Activated naive CD4-positive, alpha-beta T cell treated with anti-CD3 and anti-CD28 coated beads for 36 hours (primary cell): ENCODE data around the gene PCDH9. TPM values are rescaled to one million over a fixed set of nuclear protein-coding genes. Genes with fewer than 3 reads are reported as not detected.
"Not testable (repeated sequence)": the region's sequence is repeated elsewhere in the genome, so short reads cannot be mapped to it uniquely, and the experiment has no call there.

Experiments
- CTCF ChIA-PET: fragments of 350-600 bp; sonication (Branson Sonifier 250); formaldehyde crosslinking; loops from one replicate; lab custom pipeline; 2021; ENCODE audit warnings: antibody characterized with exemption; lab: Charles Lee
- DNase-seq: peaks from one replicate; pipeline ENCODE4 v3.0.0-alpha.2; 2020
- H3K27ac Mint-ChIP-seq: one replicate; pipeline ENCODE4 v1.8.0; 2021; ENCODE audit warnings: mild to moderate bottlenecking, mixed read lengths
- H3K27me3 Mint-ChIP-seq: one replicate; pipeline ENCODE4 v1.8.0; 2021; ENCODE audit warnings: low read depth, mixed read lengths
- H3K36me3 Mint-ChIP-seq: one replicate; pipeline ENCODE4 v1.8.0; 2021; ENCODE audit warnings: low read depth, mixed read lengths
- H3K4me1 Mint-ChIP-seq: one replicate; pipeline ENCODE4 v1.8.0; 2021; ENCODE audit warnings: low read depth, mixed read lengths
- H3K4me3 Mint-ChIP-seq: one replicate; pipeline ENCODE4 v1.8.0; 2021; ENCODE audit warnings: mild to moderate bottlenecking, moderate library complexity, mixed read lengths
- H3K9me3 Mint-ChIP-seq: one replicate; pipeline ENCODE4 v1.8.0; 2021; ENCODE audit warnings: mixed read lengths
- intact Hi-C: fragments of 100-400 bp; cut with micrococcal nuclease; formaldehyde crosslinking; loops from one replicate; pipeline ENCODE4 v1.15.1; 2023
- total RNA-seq, 2 experiments: library from RNA; stranded (reverse); gene quantifications; one replicate each; pipeline ENCODE4 v1.2.3, GENCODE V29; 2021

PCDH9 gene
- total RNA-seq, 2 experiments from 2014 or later, result 0.10 to 0.15 TPM

DNA sequence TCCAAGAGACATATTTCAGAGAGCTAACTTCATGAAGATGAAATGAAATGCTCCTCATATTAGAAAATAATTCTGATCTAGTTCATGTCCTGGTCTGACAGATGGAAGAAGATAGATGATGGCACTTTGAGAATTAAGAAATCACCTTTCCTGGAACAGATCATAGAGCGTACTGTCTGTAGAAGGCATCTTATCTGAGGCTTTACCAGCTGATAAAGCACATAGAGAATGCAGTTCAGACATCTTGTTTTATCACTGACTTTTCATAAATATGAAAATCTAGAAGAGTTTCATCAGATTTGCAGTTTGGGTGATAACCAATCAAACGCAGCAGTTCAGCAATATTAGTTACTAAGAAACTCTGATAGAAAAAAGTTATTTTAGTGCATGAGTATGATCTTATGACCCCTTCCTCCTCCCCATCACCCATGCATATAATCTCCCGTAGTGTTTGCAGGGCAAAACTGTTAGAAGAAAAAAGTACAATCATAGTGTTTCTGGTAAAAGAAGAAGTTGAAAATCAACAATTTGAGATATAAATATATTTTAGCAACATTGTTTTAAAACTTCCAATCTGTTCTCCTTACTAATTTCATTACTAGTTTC lies 585.2 kb downstream of the PCDH9 start:
- CTCF ChIA-PET, result no interaction called here

GRCh38 chr13:66640231-66640630 lies 589.9 kb downstream of the PCDH9 start:
- no peak overlapping the region for H3K27ac Mint-ChIP-seq
- CTCF ChIA-PET, result no interaction called here
- DNase-seq, result no peak
- H3K36me3 Mint-ChIP-seq, result no peaks in the 10 kb centered on the region
- no peak overlapping the region for H3K4me3 Mint-ChIP-seq
- no peaks in the 10 kb centered on the region for H3K9me3 Mint-ChIP-seq
- no peaks in the 10 kb centered on the region for H3K4me1 Mint-ChIP-seq
- no peaks in the 10 kb centered on the region for H3K27me3 Mint-ChIP-seq
- intact Hi-C loops, result no loop called here

More for the DNA sequence above, 585.2 kb downstream of the PCDH9 start:
- Mint-ChIP-seq H3K4me1 (no peaks in the 10 kb centered on the region), H3K36me3 (no peaks in the 10 kb centered on the region), H3K4me3 (no peak overlapping the region), H3K27ac (no peak overlapping the region), H3K27me3 (peaks cover 3% of the 10 kb centered on the region), H3K9me3 (peaks cover 2% of the 10 kb centered on the region)
- DNase-seq, result no peak
- intact Hi-C loops, result no loop called here

DNA sequence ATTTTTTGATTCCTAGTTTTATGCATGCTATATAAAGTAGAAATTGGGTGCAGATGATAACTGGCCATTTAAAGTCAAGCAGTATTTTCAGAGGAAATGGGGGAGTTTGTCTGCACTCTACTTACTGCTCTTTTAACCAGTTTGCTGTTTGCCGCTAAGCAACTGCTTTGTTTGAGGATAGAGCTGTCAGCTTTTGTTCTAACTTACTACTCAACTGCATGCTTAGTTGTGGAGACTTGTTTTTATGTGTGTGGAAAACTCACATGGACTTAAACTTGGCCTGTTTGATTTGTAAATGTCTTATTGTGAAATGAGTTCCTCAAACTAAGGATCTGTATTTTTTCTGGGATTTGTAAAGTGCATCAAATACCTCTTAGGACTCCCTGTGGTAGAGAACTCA lies 591.1 kb downstream of the PCDH9 start:
- no peak for DNase-seq
- CTCF ChIA-PET, result no interaction called here
- Mint-ChIP-seq H3K4me1 (no peaks in the 10 kb centered on the region), H3K27me3 (no peaks in the 10 kb centered on the region), H3K9me3 (no peaks in the 10 kb centered on the region), H3K4me3 (no peak overlapping the region), H3K27ac (no peak overlapping the region), H3K36me3 (no peaks in the 10 kb centered on the region)
- intact Hi-C loops, result no loop called here

DNA sequence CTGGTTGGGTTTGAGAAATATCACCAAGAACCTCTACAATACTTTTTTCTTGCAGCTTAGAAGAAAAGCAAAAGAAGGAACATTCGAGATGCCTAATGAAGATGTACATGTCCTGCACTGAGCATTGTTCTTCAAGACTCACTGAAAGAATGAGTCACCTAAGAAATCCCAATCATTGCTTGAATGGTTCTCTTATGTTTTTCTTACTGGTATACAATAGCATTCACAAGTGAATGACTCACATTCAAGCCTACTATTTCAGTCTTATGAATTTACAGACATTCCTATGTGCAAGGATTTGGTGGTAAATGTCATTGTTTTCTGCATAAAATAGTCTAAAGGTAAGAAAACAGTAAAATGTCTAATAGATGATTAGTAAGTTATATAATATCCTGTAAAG lies 594.6 kb downstream of the PCDH9 start:
- Mint-ChIP-seq H3K4me1 (no peaks in the 10 kb centered on the region), H3K9me3 (no peaks in the 10 kb centered on the region), H3K4me3 (no peak overlapping the region), H3K36me3 (no peaks in the 10 kb centered on the region), H3K27me3 (no peaks in the 10 kb centered on the region), H3K27ac (no peak overlapping the region)
- DNase-seq, result no peak
- CTCF ChIA-PET, result no interaction called here
- intact Hi-C loops, result no loop called here

DNA sequence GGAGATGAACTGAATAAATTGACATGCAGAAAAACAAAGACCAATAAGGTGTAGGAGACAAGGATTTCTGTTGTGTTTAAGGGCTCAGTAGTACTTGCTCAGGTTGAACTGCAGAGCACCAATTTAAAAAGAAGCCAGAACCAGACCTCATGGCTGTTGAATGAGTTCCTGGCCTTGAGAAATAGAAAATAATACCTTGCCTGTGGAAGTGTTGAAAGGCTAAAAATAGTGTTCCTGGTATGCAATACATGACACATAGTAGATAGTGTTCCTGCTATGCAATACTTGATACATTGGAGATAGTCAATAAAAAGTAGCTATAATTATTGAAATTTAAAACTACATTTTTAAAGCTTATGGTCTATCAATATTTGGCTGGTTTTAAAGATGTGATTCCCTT lies 595.8 kb downstream of the PCDH9 start:
- Mint-ChIP-seq H3K27me3 (no peaks in the 10 kb centered on the region), H3K27ac (no peak overlapping the region), H3K4me1 (no peaks in the 10 kb centered on the region), H3K9me3 (no peaks in the 10 kb centered on the region), H3K36me3 (no peaks in the 10 kb centered on the region), H3K4me3 (no peak overlapping the region)
- intact Hi-C loops, result no loop called here
- DNase-seq, result no peak
- CTCF ChIA-PET, result no interaction called here

GRCh38 chr13:66627512-66627911 lies 602.6 kb downstream of the PCDH9 start:
- H3K4me3 Mint-ChIP-seq, result no peak overlapping the region
- intact Hi-C loops, result no loop called here

GRCh38 chr13:66624302-66624701 lies 605.8 kb downstream of the PCDH9 start:
- H3K27ac Mint-ChIP-seq, result no peak overlapping the region
- no peaks in the 10 kb centered on the region for H3K36me3 Mint-ChIP-seq
- H3K4me1 Mint-ChIP-seq, result no peaks in the 10 kb centered on the region
- no peaks in the 10 kb centered on the region for H3K27me3 Mint-ChIP-seq
- intact Hi-C loops, result no loop called here
- no peak for DNase-seq
- no peaks in the 10 kb centered on the region for H3K9me3 Mint-ChIP-seq
- CTCF ChIA-PET, result interaction anchor here (0.7 kb wide), 1 partner anchor 438 kb away, joined by 3 read pairs; no protein-coding TSS in a partner anchor
- H3K4me3 Mint-ChIP-seq, result no peak overlapping the region

More at GRCh38 chr13:66627512-66627911, 602.6 kb downstream of the PCDH9 start:
- no peaks in the 10 kb centered on the region for H3K4me1 Mint-ChIP-seq
- H3K27ac Mint-ChIP-seq, result no peak overlapping the region
- no peaks in the 10 kb centered on the region for H3K27me3 Mint-ChIP-seq
- CTCF ChIA-PET, result no interaction called here
- DNase-seq, result no peak
- no peaks in the 10 kb centered on the region for H3K9me3 Mint-ChIP-seq
- H3K36me3 Mint-ChIP-seq, result no peaks in the 10 kb centered on the region

GRCh38 chr13:66623129-66623820 lies 606.9 kb downstream of the PCDH9 start:
- CTCF ChIA-PET, result no interaction called here
- H3K27me3 Mint-ChIP-seq, result no peaks in the 10 kb centered on the region
- H3K4me3 Mint-ChIP-seq, result no peak overlapping the region
- H3K4me1 Mint-ChIP-seq, result no peaks in the 10 kb centered on the region
- H3K36me3 Mint-ChIP-seq, result no peaks in the 10 kb centered on the region
- intact Hi-C loops, result no loop called here
- H3K9me3 Mint-ChIP-seq, result no peaks in the 10 kb centered on the region
- no peak overlapping the region for H3K27ac Mint-ChIP-seq
- no peak for DNase-seq

GRCh38 chr13:66621906-66622447 lies 608.2 kb downstream of the PCDH9 start:
- H3K4me1 Mint-ChIP-seq, H3K9me3 Mint-ChIP-seq, CTCF ChIA-PET: not testable (repeated sequence)

DNA sequence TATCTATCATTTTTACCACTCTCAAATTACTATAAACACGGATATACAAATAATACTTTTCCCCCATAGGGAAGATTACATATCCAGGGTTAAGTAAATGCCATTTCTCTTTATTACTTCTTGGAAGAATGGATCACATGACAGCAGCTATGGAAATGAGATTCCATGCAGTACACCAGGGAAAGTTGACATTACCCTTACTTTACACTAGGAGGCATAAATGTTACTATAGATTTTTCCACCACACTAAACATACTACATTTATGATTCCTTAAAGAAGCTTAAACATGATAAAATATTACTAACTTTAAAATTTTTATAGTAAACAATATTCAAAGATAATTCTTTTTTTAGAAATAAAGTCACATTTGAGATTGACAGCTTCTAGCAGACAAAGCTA lies 611.4 kb downstream of the PCDH9 start:
- Mint-ChIP-seq H3K9me3 (peaks cover 5% of the 10 kb centered on the region), H3K4me3 (no peak overlapping the region), H3K27me3 (no peaks in the 10 kb centered on the region), H3K36me3 (no peaks in the 10 kb centered on the region), H3K27ac (no peak overlapping the region), H3K4me1 (no peaks in the 10 kb centered on the region)
- CTCF ChIA-PET, result no interaction called here
- no peak for DNase-seq
- intact Hi-C loops, result loop anchor here (5.0 kb wide), 1 partner anchor 604 kb away; no protein-coding TSS in a partner anchor

More at GRCh38 chr13:66621906-66622447, 608.2 kb downstream of the PCDH9 start:
- DNase-seq, H3K27ac Mint-ChIP-seq, H3K27me3 Mint-ChIP-seq, H3K4me3 Mint-ChIP-seq, H3K36me3 Mint-ChIP-seq, intact Hi-C loops: not testable (repeated sequence)

- DNase-seq, result no peak
- Mint-ChIP-seq H3K27me3 (no peaks in the 10 kb centered on the region), H3K9me3 (peaks cover 5% of the 10 kb centered on the region), H3K4me1 (no peaks in the 10 kb centered on the region), H3K4me3 (no peak overlapping the region), H3K27ac (no peak overlapping the region), H3K36me3 (no peaks in the 10 kb centered on the region)
- CTCF ChIA-PET, result no interaction called here
- intact Hi-C loops, result loop anchor here (5.0 kb wide), 1 partner anchor 605 kb away; no protein-coding TSS in a partner anchor
Observed at GRCh38 chr13:66617786-66618185, 612.4 kb downstream of the PCDH9 start.

DNA sequence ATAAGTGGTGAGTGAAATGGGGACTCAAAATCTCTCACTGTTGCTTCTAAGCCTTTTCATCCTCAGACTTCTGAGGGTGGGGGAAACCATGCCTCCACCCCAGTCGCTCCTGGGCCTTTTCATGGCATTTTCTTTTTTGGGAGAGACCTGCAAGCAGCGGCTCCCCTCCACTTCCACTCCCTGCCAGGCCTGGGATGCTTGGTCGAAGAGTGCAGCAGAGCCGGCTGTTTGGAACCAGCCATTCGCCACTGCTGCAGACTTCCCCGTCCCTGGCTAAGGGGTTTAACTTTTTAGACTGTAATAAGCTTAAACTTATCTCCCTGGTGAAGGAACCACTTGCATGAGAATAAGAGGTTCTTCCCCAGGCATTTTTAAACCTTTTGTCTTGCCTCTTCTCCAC lies 617.2 kb downstream of the PCDH9 start:
- Mint-ChIP-seq H3K9me3 (peaks cover 5% of the 10 kb centered on the region), H3K4me3 (no peak overlapping the region), H3K36me3 (no peaks in the 10 kb centered on the region), H3K27me3 (no peaks in the 10 kb centered on the region), H3K4me1 (no peaks in the 10 kb centered on the region), H3K27ac (no peak overlapping the region)
- no peak for DNase-seq
- CTCF ChIA-PET, result no interaction called here
- intact Hi-C loops, result no loop called here

GRCh38 chr13:66586489-66586888 lies 643.6 kb downstream of the PCDH9 start:
- H3K36me3 Mint-ChIP-seq, result no peaks in the 10 kb centered on the region
- H3K4me3 Mint-ChIP-seq, result no peak overlapping the region
- intact Hi-C loops, result no loop called here
- no peaks in the 10 kb centered on the region for H3K27me3 Mint-ChIP-seq
- H3K4me1 Mint-ChIP-seq, result no peaks in the 10 kb centered on the region
- H3K27ac Mint-ChIP-seq, result no peak overlapping the region
- CTCF ChIA-PET, result no interaction called here
- no peaks in the 10 kb centered on the region for H3K9me3 Mint-ChIP-seq
- DNase-seq, result no peak
